UCSD-AML1 (cell line): Measurements from ENCODE around the gene RYR1.
"Not testable (repeated sequence)": the region's sequence is repeated elsewhere in the genome, so short reads cannot be mapped to it uniquely, and the experiment has no call there.

Experiments used
- DNase-seq: peaks from one replicate; lab custom pipeline; 2025; ENCODE audit not compliant: unreplicated experiment; lab: John Stamatoyannopoulos, UW

RYR1 gene

DNA sequence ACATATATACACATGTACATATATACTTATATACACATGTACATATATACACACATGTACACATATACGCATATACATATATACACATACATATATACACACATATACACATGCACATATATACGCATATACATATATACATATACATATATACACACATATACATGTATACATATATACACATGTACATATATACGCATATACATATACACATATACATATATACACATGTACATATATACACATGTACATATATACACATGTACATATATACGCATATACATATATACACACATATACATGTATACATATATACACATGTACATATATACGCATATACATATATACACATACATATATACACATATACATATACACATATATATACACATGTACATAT, 169.4 kb downstream of the RYR1 start:
- not testable (repeated sequence) for DNase-seq

DNA sequence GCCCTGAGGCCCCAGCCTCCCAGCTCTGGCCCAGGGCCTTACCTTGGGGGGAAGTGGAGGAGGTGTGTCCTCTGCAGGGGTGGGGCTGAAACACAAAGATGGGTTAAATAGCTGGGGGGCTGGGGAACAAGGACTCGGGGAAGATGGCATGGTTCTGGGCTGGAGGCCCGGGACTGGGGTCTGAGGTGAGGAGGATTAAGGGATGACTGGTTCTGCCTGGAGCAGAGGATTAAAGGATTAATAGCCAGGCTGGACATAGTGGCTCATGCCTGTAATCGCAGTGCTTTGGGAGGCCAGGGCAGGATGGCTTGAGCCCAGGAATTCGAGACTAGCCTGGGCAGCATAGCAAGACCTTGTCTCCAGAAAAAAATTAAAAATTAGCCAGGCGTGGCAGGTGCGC, 172.6 kb downstream of the RYR1 start:
- no peak for DNase-seq

DNA sequence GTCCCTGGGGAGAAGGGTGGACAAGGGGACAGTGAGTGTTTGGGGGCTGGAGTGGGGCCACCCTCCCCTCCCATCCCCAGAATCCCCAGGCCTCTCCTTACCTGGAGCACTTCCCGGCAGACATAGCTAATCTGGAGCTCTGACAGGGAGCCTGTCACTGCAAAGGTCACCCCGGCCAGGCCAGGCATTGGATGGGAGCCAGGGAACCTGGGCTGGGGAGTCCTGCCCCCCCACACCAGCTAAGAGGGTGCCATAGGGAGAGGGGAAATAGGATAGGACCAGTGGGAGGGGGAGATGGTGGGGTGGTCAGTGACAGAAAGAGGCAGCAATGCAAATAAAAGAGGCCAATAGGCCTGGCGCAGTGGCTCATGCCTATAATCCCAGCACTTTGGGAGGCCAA, 180.8 kb downstream of the RYR1 start:
- no peak for DNase-seq

DNA sequence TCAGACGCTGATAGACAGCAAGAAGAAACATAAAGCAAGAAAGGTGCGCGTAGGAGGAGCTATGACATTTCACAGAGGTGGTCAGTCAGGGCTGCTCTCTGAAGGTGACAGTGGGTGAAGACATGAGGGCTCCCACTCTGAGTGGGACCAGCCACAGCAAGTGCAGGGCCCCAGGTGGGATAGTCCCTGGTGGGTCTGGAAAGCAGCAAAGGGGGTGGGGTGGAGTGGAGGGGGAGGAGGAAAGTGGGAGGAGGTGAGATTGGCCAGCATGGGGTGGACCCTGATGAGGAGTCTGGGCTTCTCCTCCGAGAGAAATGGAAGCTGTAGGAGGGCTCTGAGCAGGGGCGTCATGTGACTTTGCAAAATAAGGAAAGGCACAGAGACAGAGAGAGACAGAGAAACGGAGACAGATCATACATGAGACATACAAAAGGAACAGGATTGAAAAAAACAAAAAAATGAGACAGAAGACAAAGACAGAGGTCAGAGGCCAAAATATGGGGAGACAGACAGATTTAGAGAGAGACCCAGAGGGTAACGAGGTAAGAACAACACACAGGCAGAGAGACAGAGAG, 181.6 kb downstream of the RYR1 start:
- no peak for DNase-seq

DNA sequence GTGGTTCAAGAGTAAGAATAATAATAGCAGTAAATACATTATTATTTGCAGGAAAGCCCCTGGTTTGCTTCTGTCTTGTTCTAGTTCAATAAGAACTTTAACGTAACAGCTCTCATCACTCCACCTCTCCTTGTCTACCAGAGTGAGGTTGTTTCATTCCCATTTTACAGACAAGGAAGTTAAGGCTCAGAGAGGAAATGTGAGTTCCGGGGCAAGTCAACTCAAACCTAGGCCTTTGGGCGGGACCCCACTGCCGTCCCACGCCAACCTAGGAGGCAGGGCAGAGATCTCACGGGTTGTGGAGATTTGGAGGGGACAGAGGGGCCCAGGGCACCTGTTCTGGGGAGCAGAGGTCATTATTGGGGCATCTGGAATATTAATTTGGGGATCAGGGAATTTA, 182.8 kb downstream of the RYR1 start:
- DNase-seq, result no peak

DNA sequence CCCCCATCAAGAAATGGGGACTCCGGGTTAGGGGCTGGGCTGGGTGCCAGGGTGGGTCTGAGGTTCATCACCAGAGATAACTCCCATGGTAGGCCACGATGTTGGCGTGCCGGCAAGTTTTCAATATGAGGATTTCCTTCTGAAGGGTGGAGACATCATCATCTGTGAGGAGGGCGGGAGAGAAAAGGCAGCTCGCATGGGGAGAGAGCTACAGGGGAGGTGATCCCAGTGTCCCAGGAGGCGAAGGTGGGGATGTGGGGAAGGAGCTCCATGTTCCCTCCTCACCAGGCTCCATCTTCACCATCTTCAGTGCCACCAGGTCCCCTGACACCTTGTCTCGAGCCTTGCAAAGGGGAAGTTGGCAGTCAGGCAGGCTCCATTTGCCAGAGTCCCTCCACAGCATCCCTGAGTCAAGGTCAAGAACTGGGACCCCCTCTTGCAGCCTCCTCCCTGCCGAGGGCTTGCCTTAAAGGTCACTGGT, 183.8 kb downstream of the RYR1 start:
- peak; percentile 49 for DNase-seq

DNA sequence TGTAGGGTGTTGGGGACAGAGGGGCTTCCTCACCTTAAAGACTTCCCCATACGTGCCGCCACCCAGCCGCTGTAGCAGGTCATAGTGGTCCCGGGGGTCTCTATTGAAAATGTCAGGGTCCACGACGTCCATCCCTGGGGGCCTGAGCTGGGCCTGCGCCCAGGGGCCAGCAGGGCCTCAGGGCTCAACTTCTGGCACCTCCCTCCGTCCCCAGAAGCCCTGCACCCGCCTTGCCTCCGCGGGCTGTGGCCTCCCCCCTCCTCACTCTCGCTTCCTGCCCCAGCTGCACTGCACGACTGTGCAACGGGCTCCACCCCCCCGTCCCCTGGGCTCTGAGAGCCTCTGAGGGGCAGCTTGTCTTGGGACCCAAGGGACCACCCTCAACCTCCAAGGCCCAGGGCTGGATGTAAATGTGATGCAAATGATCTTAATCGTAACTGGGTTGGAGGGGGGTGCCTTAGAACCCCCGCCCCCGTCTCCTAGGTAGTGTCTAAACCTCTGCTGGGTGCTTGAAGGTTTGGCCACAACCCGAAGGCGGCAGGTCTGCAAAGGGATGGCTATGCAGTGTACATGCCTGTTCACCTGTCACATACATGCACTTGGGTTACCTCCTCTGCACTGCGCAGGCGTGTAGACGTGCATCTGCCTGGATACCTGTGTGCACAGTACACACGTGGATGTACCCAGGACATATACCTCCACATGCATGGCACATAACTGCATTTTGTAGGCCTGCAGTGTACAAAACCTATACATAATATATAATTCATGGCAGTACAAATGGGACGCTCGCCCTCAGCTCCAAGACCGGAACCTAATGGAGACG, 184.5 kb downstream of the RYR1 start, which contains the start of gene MAP4K1:
MAP4K1 (minus strand) TSS at position 190 of the 826 bp plus-strand sequence; CDS start at position 132, 58 bp downstream.
- peak; percentile 68 for DNase-seq

DNA sequence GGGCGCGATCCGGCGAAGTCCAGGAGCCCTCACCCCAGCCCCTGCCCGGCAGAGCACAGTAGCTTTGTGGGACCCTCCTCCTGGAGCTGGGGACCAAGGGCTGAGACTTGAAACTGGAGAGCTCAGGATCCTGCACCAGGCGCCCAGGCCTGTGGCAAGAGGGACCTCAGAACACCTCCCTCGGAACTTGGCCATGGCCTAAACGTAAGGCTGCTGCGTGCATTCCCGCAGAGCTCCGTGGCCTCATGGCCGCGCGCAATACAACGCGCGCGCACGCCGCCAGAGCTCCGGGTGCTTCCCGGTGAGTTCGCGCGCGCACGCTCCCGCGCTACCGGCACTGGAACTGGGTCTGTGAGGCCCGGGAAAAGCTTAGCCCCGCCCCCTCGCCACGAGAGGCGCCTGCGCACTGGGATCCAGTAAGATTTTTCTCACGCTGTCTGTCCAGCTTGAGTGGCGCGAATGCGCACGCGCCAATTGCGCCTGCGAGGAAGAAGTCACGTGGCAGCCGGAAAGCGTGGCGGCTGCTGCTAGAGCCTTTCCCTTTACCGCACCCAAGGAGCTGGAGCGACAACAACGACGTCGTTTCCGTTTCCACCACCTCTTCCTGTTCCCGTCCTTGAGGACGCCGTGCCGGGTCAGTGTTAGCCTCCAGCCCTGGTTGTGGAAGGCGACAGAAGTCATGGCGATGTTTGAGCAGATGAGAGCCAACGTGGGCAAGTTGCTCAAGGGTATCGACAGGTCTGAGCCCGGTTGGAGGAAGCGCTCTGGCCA, 185.3 kb downstream of the RYR1 start, which contains the start of gene EIF3K:
EIF3K (plus strand) TSS at position 599 of the 771 bp plus-strand sequence; CDS start at position 680, 81 bp downstream.
- DNase-seq, result peak; percentile 99

DNA sequence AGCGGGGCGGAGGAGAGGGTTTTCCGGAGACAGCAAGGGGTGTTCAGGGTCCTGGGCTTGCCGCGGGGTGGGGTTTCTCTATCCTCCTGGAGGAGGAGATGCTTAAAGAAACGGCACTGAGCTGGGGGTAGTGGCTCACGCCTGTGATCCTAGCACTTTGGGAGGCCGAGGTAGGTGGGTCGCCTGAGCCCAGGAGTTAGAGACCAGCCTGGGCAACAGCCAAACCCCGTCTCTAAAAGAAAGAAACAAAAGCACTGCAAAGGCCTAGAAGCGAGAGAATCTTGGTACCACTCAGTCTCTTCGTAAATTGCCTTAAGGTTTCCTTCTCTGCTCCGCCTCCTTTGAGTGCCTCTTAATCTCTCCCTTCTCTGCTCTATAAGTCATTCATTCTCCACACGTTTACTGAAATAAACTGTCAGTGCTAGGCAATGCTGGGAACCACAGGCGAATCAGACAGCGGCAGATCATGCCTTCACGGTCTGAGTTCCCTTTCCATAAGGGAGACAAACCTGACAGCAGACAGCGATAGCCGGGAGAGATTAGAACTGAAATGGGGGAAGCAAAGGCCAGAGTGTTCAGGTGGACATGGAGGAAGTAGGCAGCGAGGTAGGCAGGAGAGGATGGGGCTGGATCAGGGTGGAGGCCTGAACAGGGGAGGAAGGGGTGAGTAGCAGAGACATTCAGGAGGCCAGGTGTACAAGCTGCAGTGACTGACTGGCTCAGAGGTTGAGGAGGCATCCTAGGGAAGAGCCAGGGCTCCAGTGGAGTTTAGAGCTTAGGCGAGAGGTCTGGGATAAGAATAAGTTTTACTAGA, 186.1 kb downstream of the RYR1 start:
- DNase-seq, result no peak

DNA sequence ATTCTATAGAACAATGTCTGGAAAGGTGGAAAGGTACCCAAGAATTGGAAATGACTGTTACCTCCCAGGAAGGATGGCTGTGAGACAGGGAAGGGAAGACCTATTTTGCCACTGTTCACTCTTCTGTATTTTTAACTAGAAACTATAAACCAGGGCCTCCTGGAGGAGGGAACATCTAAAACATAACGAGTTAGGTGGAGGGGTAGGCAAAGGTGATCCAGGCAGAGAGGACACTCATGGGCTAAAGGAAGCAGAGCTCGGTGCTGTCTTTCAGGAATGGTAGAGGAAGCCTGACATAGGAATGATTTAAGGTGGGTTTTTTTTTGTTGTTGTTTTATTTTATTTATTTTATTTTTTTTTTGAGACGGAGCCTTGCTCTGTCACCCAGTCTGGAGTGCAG, 191.3 kb downstream of the RYR1 start:
- no peak for DNase-seq

DNA sequence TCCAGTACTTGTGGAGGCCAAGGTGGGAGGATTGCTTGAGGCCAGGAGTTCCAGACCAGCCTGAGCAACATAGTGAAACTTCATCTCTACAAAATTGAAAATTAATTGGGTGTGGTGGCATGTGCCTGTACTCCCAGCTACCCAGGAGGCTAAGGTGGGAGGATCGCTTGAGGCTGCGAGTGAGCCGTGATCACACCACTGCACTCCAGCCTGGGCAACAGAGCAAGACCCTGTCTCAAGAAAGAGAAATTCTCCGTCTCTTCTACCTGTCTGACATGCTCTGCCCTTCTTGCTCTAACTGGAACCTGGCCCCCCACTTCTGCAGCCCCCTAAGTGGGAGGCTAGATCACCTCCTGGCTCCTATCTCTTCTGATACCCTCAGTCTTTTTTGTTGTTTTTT, 192.9 kb downstream of the RYR1 start:
- no peak for DNase-seq

DNA sequence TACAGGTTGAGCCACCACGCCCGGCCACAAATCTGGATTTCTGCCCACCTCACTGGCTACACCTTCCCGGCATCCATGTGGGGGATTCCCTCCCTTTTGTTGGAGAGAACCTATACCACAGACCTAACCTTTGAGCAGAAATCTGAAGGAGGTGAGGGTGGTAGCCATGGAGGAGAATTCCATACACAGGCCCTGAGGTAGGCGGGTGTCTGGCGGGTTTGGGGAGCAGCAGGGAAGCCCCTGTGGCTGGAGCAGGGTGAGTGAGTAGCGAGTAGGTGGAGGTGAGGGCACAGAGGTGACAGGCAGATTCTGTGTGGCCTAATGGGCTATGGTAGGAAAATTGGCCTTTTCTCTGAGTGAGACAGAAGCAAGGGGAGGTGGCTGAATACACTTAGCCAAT, 196.1 kb downstream of the RYR1 start:
- no peak for DNase-seq

DNA sequence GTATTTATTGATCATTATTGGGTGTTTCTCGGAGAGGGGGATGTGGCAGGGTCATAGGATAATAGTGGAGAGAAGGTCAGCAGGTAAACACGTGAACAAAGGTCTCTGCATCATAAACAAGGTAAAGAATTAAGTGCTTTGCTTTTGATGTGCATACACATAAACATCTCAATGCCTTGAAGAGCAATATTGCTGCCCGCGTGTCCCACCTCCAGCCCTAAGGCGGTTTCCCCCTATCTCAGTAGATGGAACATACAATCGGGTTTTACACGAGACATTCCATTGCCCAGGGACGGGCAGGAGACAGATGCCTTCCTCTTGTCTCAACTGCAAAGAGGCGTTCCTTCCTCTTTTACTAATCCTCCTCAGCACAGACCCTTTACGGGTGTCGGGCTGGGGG, 197.8 kb downstream of the RYR1 start:
- DNase-seq, result not testable (repeated sequence)

DNA sequence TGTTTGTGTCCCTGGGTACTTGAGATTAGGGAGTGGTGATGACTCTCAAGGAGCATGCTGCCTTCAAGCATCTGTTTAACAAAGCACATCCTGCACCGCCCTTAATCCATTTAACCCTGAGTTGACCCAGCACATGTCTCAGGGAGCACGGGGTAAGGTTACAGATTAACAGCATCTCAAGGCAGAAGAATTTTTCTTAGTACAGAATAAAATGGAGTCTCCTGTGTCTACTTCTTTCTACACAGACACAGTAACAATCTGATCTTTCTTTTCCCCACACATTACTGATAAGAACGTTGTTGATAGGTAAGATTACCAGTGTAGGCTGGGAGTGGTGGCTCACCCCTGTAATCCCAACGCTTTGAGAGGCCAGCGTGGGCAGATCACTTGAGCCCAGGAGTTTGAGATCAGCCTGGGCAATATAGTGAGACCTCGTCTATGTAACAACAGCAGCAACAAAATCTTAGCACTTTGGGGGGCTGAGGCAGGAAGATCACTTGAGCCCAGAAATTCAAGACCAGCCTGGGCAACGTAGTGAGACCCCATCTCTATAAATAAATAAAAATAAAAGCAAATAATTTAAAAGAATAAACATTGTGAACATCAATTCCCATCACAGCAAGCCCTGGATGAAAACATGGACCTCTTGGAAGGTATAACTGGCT, 198.5 kb downstream of the RYR1 start:
- not testable (repeated sequence) for DNase-seq

DNA sequence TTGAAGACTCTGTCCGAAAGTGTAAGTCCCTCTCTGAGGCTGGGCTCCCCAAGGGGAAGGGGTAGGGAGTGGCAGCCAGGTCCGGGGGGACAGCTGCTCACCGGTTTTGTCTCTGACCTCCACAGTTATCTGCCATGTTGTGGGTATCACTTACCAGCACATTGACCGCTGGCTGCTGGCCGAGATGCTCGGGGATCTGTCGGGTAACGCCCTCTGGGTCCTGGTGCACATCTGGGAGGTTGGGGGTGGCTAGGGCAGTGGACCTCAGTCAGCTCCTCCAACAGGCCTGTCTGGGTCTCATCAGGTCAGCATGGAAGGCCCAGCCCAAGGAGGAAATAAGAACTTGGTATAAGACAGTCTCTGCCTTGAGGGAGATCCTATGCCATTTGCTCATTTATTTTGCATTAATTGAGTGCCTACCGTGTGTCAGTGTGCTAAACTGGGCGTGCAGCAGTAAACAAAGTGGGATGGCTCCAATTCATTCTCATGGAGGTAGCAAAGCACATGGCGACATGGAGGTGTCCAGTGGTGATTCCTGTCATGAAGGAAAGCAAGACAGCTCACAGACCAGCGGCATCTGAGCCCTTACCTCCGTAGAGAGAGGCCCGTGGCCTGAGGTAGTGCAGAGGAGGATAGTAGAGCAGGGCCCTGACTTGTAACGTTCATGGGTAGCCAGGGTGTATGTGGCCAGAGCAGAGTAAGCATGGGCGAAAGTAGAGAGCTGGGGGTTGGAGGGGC, 199.2 kb downstream of the RYR1 start:
- DNase-seq, result no peak

DNA sequence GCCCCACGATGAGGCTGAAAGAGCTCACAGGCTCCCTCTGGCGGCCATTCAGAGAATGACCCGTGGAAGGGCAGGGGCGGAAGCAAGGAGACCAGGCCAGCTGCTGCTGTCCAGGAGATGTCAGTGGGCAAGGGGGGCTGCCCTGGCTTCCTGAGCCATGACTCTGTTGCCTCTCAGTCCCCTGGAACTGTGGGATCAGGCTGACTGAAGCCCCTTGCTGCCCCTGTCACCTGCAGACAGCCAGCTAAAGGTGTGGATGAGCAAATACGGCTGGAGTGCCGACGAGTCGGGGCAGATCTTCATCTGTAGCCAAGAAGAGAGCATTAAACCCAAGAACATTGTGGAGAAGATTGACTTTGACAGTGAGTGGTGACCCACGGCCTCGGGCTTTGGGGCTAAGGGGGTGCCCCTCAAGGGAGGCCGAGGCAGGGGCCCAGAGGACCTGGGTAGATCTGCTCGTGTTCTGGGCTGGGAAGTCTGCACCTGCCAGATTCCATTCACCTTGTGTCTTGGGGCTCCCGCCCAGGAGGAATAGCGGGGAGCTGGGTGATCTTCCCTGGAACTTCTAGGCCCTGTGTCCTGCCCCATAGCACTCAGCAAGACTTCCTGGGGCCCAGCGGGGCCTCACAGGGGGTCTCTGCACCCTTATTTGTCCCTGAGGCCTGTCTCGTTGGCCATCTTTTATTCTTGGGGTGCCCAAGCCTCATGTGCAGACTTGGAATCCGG, 201.4 kb downstream of the RYR1 start:
- DNase-seq, result peak; percentile 71

DNA sequence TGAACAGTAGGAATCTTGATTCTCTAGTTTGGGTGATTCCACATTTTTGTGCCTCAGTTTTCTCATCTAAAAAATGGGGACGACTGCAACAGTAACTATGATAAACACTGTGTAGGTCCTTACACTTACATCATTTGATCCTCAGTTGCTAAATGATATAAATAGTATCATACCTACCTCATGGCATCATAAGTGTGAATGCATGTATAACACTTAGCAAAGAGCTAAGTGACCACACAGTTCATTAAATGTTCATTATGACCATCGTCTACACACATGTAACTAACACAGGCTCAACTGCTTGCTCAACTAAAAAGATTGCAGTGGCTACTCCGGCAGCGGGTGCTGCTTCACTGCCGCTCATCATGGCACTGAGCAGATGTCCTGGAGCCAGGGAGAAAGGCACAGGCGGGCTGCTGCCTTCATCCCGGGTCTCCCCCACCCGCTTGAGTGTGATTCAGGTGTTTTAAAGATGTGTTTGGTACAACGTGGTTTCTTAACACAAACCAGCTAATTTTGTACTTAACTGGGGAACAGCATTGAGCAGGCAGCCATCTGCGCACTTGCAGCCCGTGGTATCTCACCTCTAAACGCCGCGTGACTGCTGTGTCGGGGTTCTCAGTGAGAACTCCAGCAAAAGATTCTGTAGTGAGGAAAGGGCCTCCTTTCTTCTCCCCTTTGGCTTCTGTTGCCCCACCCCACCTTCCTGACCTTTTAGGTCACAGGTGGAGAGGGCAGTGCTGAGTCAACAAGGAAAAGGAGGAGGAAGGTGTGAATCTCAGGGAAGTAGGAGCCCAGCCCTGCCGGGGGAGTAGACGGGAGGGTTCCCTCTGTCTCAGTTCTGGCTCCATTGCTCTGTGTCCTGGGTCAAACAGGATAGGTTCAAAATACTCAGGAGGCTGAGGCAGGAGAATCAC, 202.2 kb downstream of the RYR1 start:
- DNase-seq, result no peak
